Naive thymus-derived CD4-positive, alpha-beta T cell (primary cell): ENCODE measurements around the gene LARP7. TPM values are rescaled to one million over a fixed set of nuclear protein-coding genes. Genes with fewer than 3 reads are reported as not detected.

Source experiments
- ATAC-seq: fragments of 150-1000 bp; cut with Tn5 transposase; 2 replicates; pipeline ENCODE4 v1.10.0; 2021; ENCODE audit warnings: mild to moderate bottlenecking, moderate library complexity
- CTCF ChIA-PET: fragments of 350-600 bp; sonication (Branson Sonifier 250); formaldehyde crosslinking; loops from one replicate; lab custom pipeline; 2021; ENCODE audit warnings: antibody characterized with exemption; lab: Charles Lee
- POLR2A ChIA-PET: fragments of 350-600 bp; sonication (Branson Sonifier 250); formaldehyde crosslinking; loops from one replicate; lab custom pipeline; 2021; ENCODE audit warnings: antibody characterized with exemption, inconsistent platforms; lab: Charles Lee
- DNase-seq, 9 donors: peaks; one replicate each; pipeline versions ENCODE4 v3.0.0 to v3.0.0-alpha.2; 2020 to 2022; ENCODE audit warnings: mixed read lengths in 1 of 9
- H3K27ac ChIP-seq: one replicate; pipeline ENCODE4 v1.7.0; 2013; ENCODE audit warnings: mild to moderate bottlenecking, low read depth, low read length, moderate library complexity
- H3K27me3 ChIP-seq, 2 donors: one replicate each; pipeline ENCODE4 v1.7.0; 2013; ENCODE audit warnings: low read length in 2 of 2, mild to moderate bottlenecking in 2 of 2, moderate library complexity in 2 of 2; ENCODE audit not compliant: control insufficient read depth in 2 of 2, insufficient read depth in 2 of 2
- H3K36me3 ChIP-seq, 3 experiments: 1 replicate in 2 of 3; 2 replicates in 1 of 3; pipeline ENCODE4 v1.7.0; 2013; ENCODE audit warnings: low read length in 3 of 3, mild to moderate bottlenecking in 3 of 3, moderate library complexity in 1 of 3; ENCODE audit not compliant: insufficient read depth in 3 of 3, control insufficient read depth in 2 of 3
- H3K4me1 ChIP-seq, 2 donors: one replicate each; pipeline ENCODE4 v1.7.0; 2013; ENCODE audit warnings: low read length in 2 of 2, mild to moderate bottlenecking in 2 of 2, moderate library complexity in 1 of 2; ENCODE audit not compliant: control insufficient read depth in 2 of 2, insufficient read depth in 2 of 2
- H3K4me3 ChIP-seq: 2 replicates; pipeline ENCODE4 v1.7.0; 2013; ENCODE audit warnings: mild to moderate bottlenecking, low read length
- H3K9me3 ChIP-seq, 3 experiments: 1 replicate in 2 of 3; 2 replicates in 1 of 3; pipeline ENCODE4 v1.7.0; 2013; ENCODE audit warnings: low read length in 3 of 3; ENCODE audit not compliant: control insufficient read depth in 2 of 3
- H3K27ac Mint-ChIP-seq, 9 donors: one replicate each; pipeline ENCODE4 v1.8.0; 2020 to 2022; ENCODE audit warnings: mixed read lengths in 9 of 9, mild to moderate bottlenecking in 8 of 9, moderate library complexity in 5 of 9, inconsistent platforms in 2 of 9
- H3K27me3 Mint-ChIP-seq, 5 donors: one replicate each; pipeline ENCODE4 v1.8.0; 2021 to 2022; ENCODE audit warnings: mixed read lengths in 5 of 5, mild to moderate bottlenecking in 1 of 5
- H3K36me3 Mint-ChIP-seq, 5 donors: one replicate each; pipeline ENCODE4 v1.8.0; 2020 to 2022; ENCODE audit warnings: mixed read lengths in 5 of 5, mild to moderate bottlenecking in 3 of 5, inconsistent platforms in 1 of 5
- H3K4me1 Mint-ChIP-seq, 7 donors: one replicate each; pipeline ENCODE4 v1.8.0; 2020 to 2022; ENCODE audit warnings: mixed read lengths in 7 of 7, mild to moderate bottlenecking in 3 of 7, inconsistent platforms in 1 of 7
- H3K4me3 Mint-ChIP-seq, 10 donors: one replicate each; pipeline ENCODE4 v1.8.0; 2020 to 2022; ENCODE audit warnings: mild to moderate bottlenecking in 10 of 10, mixed read lengths in 10 of 10, moderate library complexity in 6 of 10, inconsistent platforms in 2 of 10
- H3K9me3 Mint-ChIP-seq, 11 donors: one replicate each; pipeline ENCODE4 v1.8.0; 2020 to 2022; ENCODE audit warnings: mixed read lengths in 11 of 11, mild to moderate bottlenecking in 4 of 11, inconsistent platforms in 1 of 11, moderate library complexity in 1 of 11
- intact Hi-C, 2 donors: fragments of 100-400 bp; cut with micrococcal nuclease; formaldehyde crosslinking; loops; one replicate each; pipeline ENCODE4 v1.15.1; 2023
- polyA plus RNA-seq, 2 donors: library from polyadenylated mRNA; unstranded; fragments of 300-500 nt; fragmentation: Illumina TruSeq; gene quantifications; one replicate each; pipeline ENCODE4 v1.2.3, GENCODE V29; 2021
- total RNA-seq, 6 experiments: library from RNA in 5 of 6; stranded (reverse) in 5 of 6; gene quantifications; 1 replicate in 5 of 6; 2 replicates in 1 of 6; pipeline ENCODE4 v1.2.3 and lab custom pipeline; 2021 to 2026

The LARP7 gene
- total and polyA plus RNA-seq, 7 experiments from 2014 or later = 28.6 to 48.2 (median 44.8) TPM

DNA sequence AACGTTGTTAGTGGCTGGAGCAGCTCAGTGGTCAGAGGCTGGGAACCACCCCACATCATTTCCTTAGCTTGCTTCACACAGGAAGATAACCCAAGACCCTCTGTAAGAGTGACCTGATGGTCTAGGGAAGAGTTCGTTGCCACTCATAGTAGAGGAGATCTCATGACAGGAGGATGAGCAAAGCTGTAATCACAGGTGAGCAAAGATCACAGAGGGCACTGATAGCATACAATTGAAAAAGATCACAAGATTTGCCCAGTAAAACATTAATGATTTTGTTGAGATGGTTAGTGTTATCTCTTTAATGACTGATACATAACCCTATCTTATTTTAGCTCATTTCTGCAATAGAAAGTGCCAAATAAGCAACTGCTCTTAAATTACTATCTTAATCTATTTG is 44.1 kb downstream of the LARP7 start:
- H3K27ac ChIP-seq = no peak overlapping the region
- ATAC-seq (no peak), DNase-seq (no peak)
- POLR2A ChIA-PET = no interaction called here
- Mint-ChIP-seq H3K27ac (no peak overlapping the region), H3K27me3 (peaks cover 0 to 4% (median 0%) of the 10 kb centered on the region in 5 donors), H3K4me3 (no peak overlapping the region), H3K36me3 (no peaks in the 10 kb centered on the region), H3K4me1 (no peaks in the 10 kb centered on the region), H3K9me3 (no peaks in the 10 kb centered on the region)
- H3K9me3 ChIP-seq = no peaks in the 10 kb centered on the region
- no peaks in the 10 kb centered on the region for H3K4me1 ChIP-seq
- H3K27me3 ChIP-seq = no peaks in the 10 kb centered on the region
- H3K4me3 ChIP-seq = no peak overlapping the region
- CTCF ChIA-PET = interaction anchor here (1.1 kb wide), 1 partner anchor 85 kb away, joined by 3 read pairs; no protein-coding TSS in a partner anchor
- H3K36me3 ChIP-seq = no peaks in the 10 kb centered on the region
- intact Hi-C loops = no loop called here

DNA sequence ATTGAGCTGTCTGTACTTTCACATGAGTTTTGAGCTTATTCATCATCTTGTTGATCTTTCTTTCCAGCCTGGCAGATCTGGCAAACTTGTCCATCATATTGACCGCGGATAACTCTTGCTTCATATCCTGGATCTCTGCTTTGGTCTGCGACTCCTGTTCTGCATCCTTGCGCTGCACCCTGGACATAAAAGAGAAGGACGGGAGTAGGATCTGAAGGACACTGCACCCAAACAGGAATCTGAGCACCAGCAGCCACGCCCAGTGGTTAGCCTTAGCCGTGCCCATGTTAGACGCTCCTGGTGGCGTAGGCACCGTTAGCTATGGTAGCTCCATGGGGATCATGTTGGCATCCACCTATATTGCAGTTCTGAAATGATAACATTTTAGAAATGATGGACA is 56.6 kb downstream of the LARP7 start:
- Mint-ChIP-seq H3K27ac (no peak overlapping the region), H3K4me1 (no peaks in the 10 kb centered on the region), H3K36me3 (peaks cover 0 to 3% (median 0%) of the 10 kb centered on the region in 5 donors), H3K27me3 (peaks cover 8 to 21% (median 17%) of the 10 kb centered on the region in 5 donors), H3K9me3 (peaks cover 0 to 3% (median 0%) of the 10 kb centered on the region in 11 donors), H3K4me3 (no peak overlapping the region)
- intact Hi-C loops = no loop called here
- ChIA-PET POLR2A (no interaction called here), CTCF (no interaction called here)
- Histone ChIP-seq H3K27ac (no peak overlapping the region), H3K4me1 (no peaks in the 10 kb centered on the region), H3K9me3 (no peaks in the 10 kb centered on the region), H3K27me3 (no peaks in the 10 kb centered on the region), H3K36me3 (no peaks in the 10 kb centered on the region), H3K4me3 (no peak overlapping the region)
- ATAC-seq (no peak), DNase-seq (no peak)

DNA sequence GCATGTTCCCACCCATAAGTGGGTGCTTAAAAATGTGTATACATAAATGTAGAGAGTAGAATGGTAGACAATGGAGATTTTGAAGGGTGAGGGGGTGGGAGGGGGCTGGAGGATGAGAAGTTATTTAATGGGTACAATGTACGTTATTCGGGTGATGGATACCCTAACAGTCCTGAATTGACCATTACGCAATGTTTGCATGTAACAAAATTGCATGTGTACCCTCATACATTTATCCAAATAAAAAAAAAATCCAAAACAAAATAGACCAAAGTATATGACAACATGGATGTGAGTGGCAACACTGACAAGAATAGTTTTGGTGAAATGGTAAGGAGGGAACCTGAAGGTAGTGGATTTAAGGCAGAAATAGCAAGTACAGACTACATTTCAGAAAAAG is 63.7 kb downstream of the LARP7 start:
- intact Hi-C loops = loop anchor here in 1 of 2 donors (10.0 kb wide), 1 partner anchor 176 kb away; no protein-coding TSS in a partner anchor
- peaks cover 39 to 48% (median 47%) of the 10 kb centered on the region in 5 donors for H3K27me3 Mint-ChIP-seq

DNA sequence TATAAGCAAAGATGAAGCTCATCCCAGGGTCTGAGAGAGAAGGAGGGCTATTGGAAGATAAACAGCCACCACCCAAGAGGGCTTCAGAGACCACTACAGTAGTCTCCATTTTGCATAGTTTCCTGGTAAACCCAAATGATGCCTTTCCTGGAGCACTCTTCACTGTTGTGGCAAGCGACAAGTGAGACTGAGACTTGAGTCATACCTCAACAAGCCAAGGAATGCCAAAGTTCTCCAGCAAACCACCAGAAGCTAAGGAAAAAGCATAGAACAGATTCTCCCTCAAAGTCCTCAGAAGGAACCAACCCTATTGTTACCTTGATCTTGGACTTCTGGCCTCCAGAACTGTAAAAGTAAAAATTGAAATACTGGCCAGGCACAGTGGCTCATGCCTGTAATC is 65.9 kb downstream of the LARP7 start:
- no peak overlapping the region for H3K27ac ChIP-seq
- no peak overlapping the region for H3K4me3 ChIP-seq
- no peaks in the 10 kb centered on the region for H3K9me3 ChIP-seq
- H3K27me3 Mint-ChIP-seq = peaks cover 55 to 61% (median 59%) of the 10 kb centered on the region in 5 donors
- no peak for DNase-seq
- peaks cover 5% of the 10 kb centered on the region in 2 donors for H3K4me1 ChIP-seq
- H3K9me3 Mint-ChIP-seq = peaks cover 0 to 4% (median 0%) of the 10 kb centered on the region in 11 donors
- peaks cover 14 to 21% (median 18%) of the 10 kb centered on the region in 7 donors for H3K4me1 Mint-ChIP-seq
- peaks cover 0 to 14% of the 10 kb centered on the region in 2 donors for H3K27me3 ChIP-seq
- H3K4me3 Mint-ChIP-seq = no peak overlapping the region
- intact Hi-C loops = loop anchor here in 1 of 2 donors (10.0 kb wide), 1 partner anchor 178 kb away; no protein-coding TSS in a partner anchor
- no peak for ATAC-seq
- no peak overlapping the region for H3K27ac Mint-ChIP-seq
- peaks cover 0 to 4% (median 0%) of the 10 kb centered on the region in 5 donors for H3K36me3 Mint-ChIP-seq
- ChIA-PET CTCF (no interaction called here), POLR2A (no interaction called here)
- no peaks in the 10 kb centered on the region for H3K36me3 ChIP-seq

More for the DNA sequence above, 63.7 kb downstream of the LARP7 start:
- no peak for DNase-seq
- Mint-ChIP-seq H3K27ac (no peak overlapping the region), H3K4me3 (no peak overlapping the region), H3K36me3 (peaks cover 0 to 4% (median 0%) of the 10 kb centered on the region in 5 donors), H3K4me1 (peaks cover 4 to 12% (median 10%) of the 10 kb centered on the region in 7 donors), H3K9me3 (peaks cover 0 to 4% (median 0%) of the 10 kb centered on the region in 11 donors)
- H3K27ac ChIP-seq = no peak overlapping the region
- POLR2A ChIA-PET = no interaction called here
- no peaks in the 10 kb centered on the region for H3K27me3 ChIP-seq
- H3K9me3 ChIP-seq = no peaks in the 10 kb centered on the region
- no peak for ATAC-seq
- CTCF ChIA-PET = no interaction called here
- peaks cover 0 to 5% of the 10 kb centered on the region in 2 donors for H3K4me1 ChIP-seq
- H3K36me3 ChIP-seq = no peaks in the 10 kb centered on the region
- no peak overlapping the region for H3K4me3 ChIP-seq

DNA sequence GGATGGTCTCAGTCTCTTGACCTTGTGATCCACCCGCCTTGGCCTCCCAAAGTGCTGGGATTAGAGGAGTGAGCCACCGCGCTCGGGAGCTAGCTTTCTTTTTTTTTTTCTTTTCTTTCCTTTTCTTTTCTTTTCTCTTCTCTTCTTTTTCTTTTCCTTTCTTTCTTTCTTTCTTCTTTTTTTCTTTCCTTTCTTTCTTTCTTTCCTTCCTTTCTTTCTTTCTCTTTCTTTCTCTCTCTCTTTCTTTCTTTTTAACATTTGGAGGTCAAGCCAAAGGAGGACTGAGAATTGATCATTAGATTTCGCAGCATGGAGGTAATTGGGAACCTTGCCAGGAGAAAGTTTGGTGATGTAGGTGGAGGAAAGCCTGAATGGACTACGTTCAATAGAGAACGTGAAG is 67.4 kb downstream of the LARP7 start:
- Mint-ChIP-seq H3K27me3 (peaks cover 57 to 64% (median 58%) of the 10 kb centered on the region in 5 donors), H3K9me3 (peaks cover 0 to 2% (median 0%) of the 10 kb centered on the region in 11 donors), H3K4me3 (peak overlapping the region; percentile 71 to 90 (median 84)), H3K36me3 (no peaks in the 10 kb centered on the region), H3K4me1 (peaks cover 14 to 21% (median 18%) of the 10 kb centered on the region in 7 donors), H3K27ac (no peak overlapping the region)
- H3K4me3 ChIP-seq = no peak overlapping the region
- intact Hi-C loops = loop anchor here in 1 of 2 donors (10.0 kb wide), 1 partner anchor 180 kb away; no protein-coding TSS in a partner anchor
- H3K9me3 ChIP-seq = no peaks in the 10 kb centered on the region
- ATAC-seq = no peak
- POLR2A ChIA-PET = no interaction called here
- H3K27ac ChIP-seq = no peak overlapping the region
- peaks cover 0 to 17% of the 10 kb centered on the region in 2 donors for H3K27me3 ChIP-seq
- no peaks in the 10 kb centered on the region for H3K36me3 ChIP-seq
- CTCF ChIA-PET = no interaction called here
- peaks cover 5% of the 10 kb centered on the region in 2 donors for H3K4me1 ChIP-seq
- DNase-seq = no peak

DNA sequence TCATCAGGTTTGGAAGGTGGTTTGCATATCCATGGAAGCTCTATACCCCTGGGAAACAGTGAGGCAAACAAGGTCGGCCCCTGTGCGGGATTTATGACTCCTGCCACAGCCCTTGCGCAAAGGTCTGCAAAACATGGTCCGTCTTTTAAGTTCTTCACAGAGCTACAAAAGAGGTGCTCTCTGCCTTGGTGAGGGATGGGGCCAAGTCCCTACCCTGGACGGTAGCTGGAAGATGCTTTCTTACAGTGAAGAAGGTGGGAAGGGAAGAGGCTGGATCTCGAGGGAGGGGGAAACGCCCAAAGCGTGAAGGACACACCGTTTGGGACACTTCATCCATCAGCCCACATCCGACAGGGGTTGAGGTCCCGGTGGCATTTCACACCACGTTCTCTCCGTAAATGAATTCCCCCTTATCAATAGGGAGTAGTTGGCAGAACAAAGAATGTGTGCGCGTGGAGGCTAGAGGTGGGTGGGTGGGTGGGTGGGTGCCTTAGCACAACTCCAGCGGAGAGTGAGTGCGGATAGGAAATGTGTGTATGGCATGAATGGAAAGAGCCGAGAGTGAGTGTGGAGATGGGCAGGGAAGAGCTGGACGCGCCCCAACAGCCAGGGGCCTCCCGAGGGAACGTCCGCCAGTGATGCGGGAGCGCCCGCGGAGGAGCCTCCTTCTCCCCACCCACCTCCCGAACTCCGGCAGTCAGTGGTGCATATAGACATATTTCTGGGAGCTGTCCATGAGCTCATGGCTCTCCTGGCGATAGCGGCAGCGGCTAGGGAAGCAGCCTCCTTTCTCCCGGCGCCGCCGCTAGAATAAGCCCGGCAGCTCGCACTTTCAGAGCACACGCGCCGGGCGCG is 68.3 kb downstream of the LARP7 start:
- Histone ChIP-seq H3K9me3 (no peaks in the 10 kb centered on the region), H3K27ac (no peak overlapping the region), H3K4me1 (peaks cover 5% of the 10 kb centered on the region in 2 donors), H3K36me3 (no peaks in the 10 kb centered on the region), H3K4me3 (peak overlapping the region; percentile 31), H3K27me3 (peaks cover 0 to 17% of the 10 kb centered on the region in 2 donors)
- Mint-ChIP-seq H3K27ac (peak overlapping the region in 1 of 9 donors; percentile 46), H3K9me3 (no peaks in the 10 kb centered on the region), H3K4me3 (peak overlapping the region; percentile 71 to 90 (median 84)), H3K36me3 (no peaks in the 10 kb centered on the region), H3K27me3 (peaks cover 58 to 68% (median 60%) of the 10 kb centered on the region in 5 donors), H3K4me1 (peaks cover 14 to 21% (median 18%) of the 10 kb centered on the region in 7 donors)
- intact Hi-C loops = loop anchor here (5.0 to 10.0 kb wide), 3 partner anchors 57 to 183 kb away; no protein-coding TSS in a partner anchor
- CTCF ChIA-PET = no interaction called here
- DNase-seq = peak in 2 of 9 donors; percentile 2
- POLR2A ChIA-PET = no interaction called here
- no peak for ATAC-seq
